Daoy (cell line): Measurements from ENCODE around the gene PZP. TPM values are rescaled to one million over a fixed set of nuclear protein-coding genes. Genes with fewer than 3 reads are reported as not detected.

ENCODE experiments used
- DNase-seq: peaks from one replicate; pipeline ENCODE4 v3.0.0-alpha.2; 2015; ENCODE audit warnings: low read depth
- total RNA-seq: library from RNA; depleted of rRNA; stranded (reverse); fragments of >200 nt; shearing (Covaris generic); gene quantifications from 2 replicates; pipeline ENCODE4 v1.2.3, GENCODE V29; 2014

Gene PZP
- total RNA-seq, 1 experiment from 2014 or later = not detected

- no peak for DNase-seq
These were observed 83.7 kb downstream of the PZP start for GRCh38 chr12:9124383-9125031.

GRCh38 chr12:9123781-9124382, 84.3 kb downstream of the PZP start:
- DNase-seq = no peak

GRCh38 chr12:9122091-9122609, 86.0 kb downstream of the PZP start:
- DNase-seq = no peak

GRCh38 chr12:9120487-9121184, 87.6 kb downstream of the PZP start:
- DNase-seq = no peak

- DNase-seq = no peak
These were observed 90.0 kb downstream of the PZP start for GRCh38 chr12:9118158-9118557.

GRCh38 chr12:9115731-9116559, 92.2 kb downstream of the PZP start, which contains the start of gene A2M:
Gene A2M, minus strand, starts transcription at chr12:9115919. Its CDS starts 70 bp downstream, at chr12:9115849.
- DNase-seq = no peak

GRCh38 chr12:9114946-9115345, 93.2 kb downstream of the PZP start:
- DNase-seq = no peak

GRCh38 chr12:9113987-9114309, 94.2 kb downstream of the PZP start:
- DNase-seq = no peak

- DNase-seq = no peak
These were observed 94.8 kb downstream of the PZP start for GRCh38 chr12:9113296-9113986.

- no peak for DNase-seq
These were observed 95.9 kb downstream of the PZP start for GRCh38 chr12:9112076-9112853.

- no peak for DNase-seq
These were observed 96.7 kb downstream of the PZP start for GRCh38 chr12:9111525-9111924.

- no peak for DNase-seq
These were observed 98.3 kb downstream of the PZP start for GRCh38 chr12:9109737-9110491.

GRCh38 chr12:9109213-9109522, 99.0 kb downstream of the PZP start:
- no peak for DNase-seq

- no peak for DNase-seq
These were observed 99.5 kb downstream of the PZP start for GRCh38 chr12:9108504-9109212.

GRCh38 chr12:9107542-9107873, 100.7 kb downstream of the PZP start:
- no peak for DNase-seq

GRCh38 chr12:9106610-9107541, 101.3 kb downstream of the PZP start:
- DNase-seq = no peak

- no peak for DNase-seq
These were observed 102.1 kb downstream of the PZP start for GRCh38 chr12:9106067-9106466.

GRCh38 chr12:9104767-9105423, 103.3 kb downstream of the PZP start:
- DNase-seq = no peak
